Calu3 (cell line): ENCODE measurements around the gene LMAN1L. TPM values are rescaled to one million over a fixed set of nuclear protein-coding genes. Genes with fewer than 3 reads are reported as not detected.

Experiments used
- BruUV-seq: library from RNA; stranded (reverse); fragments of 400-500 nt; replicated peaks from 2 replicates; lab custom pipeline; 2021; lab: Mats Ljungman, UMichigan
- CTCF ChIA-PET: fragments of 300-600 bp; sonication (Branson Sonifier 250); formaldehyde crosslinking; loops from one replicate; lab custom pipeline; 2022; ENCODE audit warnings: antibody characterized with exemption; lab: Charles Lee
- DNase-seq: peaks from one replicate; pipeline ENCODE4 v3.0.0; 2022
- H3K27ac Mint-ChIP-seq: one replicate; pipeline ENCODE4 v1.8.0; 2022; ENCODE audit warnings: mixed read lengths; ENCODE audit not compliant: unreplicated experiment
- H3K27me3 Mint-ChIP-seq: one replicate; pipeline ENCODE4 v1.8.0; 2022; ENCODE audit warnings: mixed read lengths; ENCODE audit not compliant: unreplicated experiment
- H3K36me3 Mint-ChIP-seq: one replicate; pipeline ENCODE4 v1.8.0; 2022; ENCODE audit warnings: mild to moderate bottlenecking, moderate library complexity, mixed read lengths; ENCODE audit not compliant: insufficient read depth, unreplicated experiment
- H3K4me1 Mint-ChIP-seq: one replicate; pipeline ENCODE4 v1.8.0; 2022; ENCODE audit warnings: mild to moderate bottlenecking, low read depth, mixed read lengths; ENCODE audit not compliant: unreplicated experiment
- H3K4me3 Mint-ChIP-seq: one replicate; pipeline ENCODE4 v1.8.0; 2022; ENCODE audit warnings: mild to moderate bottlenecking, low read depth, moderate library complexity, mixed read lengths; ENCODE audit not compliant: unreplicated experiment
- H3K9me3 Mint-ChIP-seq: one replicate; pipeline ENCODE4 v1.8.0; 2022; ENCODE audit warnings: low read depth, mixed read lengths; ENCODE audit not compliant: unreplicated experiment
- intact Hi-C: fragments of 100-400 bp; cut with micrococcal nuclease; formaldehyde crosslinking; loops from one replicate; pipeline ENCODE4 v1.10.0; 2022; ENCODE audit not compliant: unreplicated experiment
- total RNA-seq: library from RNA; stranded (reverse); gene quantifications from 2 replicates; pipeline ENCODE4 v1.2.3, GENCODE V29; 2022
- TF ChIP-seq, protein P1 (sequence below): fragments of 200-600 bp; IDR thresholded peaks from one replicate; pipeline ENCODE4 v1.8.0; 2022; ENCODE audit warnings: antibody characterized with exemption; ENCODE audit not compliant: unreplicated experiment

Gene LMAN1L
- total RNA-seq, 1 experiment from 2014 or later: 0.35 TPM

GRCh38 chr15:74815961-74816360 lies 3.3 kb downstream of the LMAN1L start:
- intact Hi-C loops: no loop called here
- Mint-ChIP-seq H3K4me3 (no peak overlapping the region), H3K9me3 (no peaks in the 10 kb centered on the region), H3K4me1 (peaks cover 37% of the 10 kb centered on the region), H3K27ac (no peak overlapping the region), H3K36me3 (peaks cover 16% of the 10 kb centered on the region), H3K27me3 (no peaks in the 10 kb centered on the region)
- no peak for DNase-seq
- TF ChIP-seq, protein P1, sequence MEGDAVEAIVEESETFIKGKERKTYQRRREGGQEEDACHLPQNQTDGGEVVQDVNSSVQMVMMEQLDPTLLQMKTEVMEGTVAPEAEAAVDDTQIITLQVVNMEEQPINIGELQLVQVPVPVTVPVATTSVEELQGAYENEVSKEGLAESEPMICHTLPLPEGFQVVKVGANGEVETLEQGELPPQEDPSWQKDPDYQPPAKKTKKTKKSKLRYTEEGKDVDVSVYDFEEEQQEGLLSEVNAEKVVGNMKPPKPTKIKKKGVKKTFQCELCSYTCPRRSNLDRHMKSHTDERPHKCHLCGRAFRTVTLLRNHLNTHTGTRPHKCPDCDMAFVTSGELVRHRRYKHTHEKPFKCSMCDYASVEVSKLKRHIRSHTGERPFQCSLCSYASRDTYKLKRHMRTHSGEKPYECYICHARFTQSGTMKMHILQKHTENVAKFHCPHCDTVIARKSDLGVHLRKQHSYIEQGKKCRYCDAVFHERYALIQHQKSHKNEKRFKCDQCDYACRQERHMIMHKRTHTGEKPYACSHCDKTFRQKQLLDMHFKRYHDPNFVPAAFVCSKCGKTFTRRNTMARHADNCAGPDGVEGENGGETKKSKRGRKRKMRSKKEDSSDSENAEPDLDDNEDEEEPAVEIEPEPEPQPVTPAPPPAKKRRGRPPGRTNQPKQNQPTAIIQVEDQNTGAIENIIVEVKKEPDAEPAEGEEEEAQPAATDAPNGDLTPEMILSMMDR: no peak
- CTCF ChIA-PET: interaction anchor here (0.6 kb wide), 1 partner anchor 290 kb away, joined by 5 read pairs; no protein-coding TSS in a partner anchor
- BruUV-seq: no TSS peak

- Mint-ChIP-seq H3K27me3 (no peaks in the 10 kb centered on the region), H3K4me3 (peak overlapping the region; percentile 17), H3K4me1 (peaks cover 37% of the 10 kb centered on the region), H3K36me3 (peaks cover 16% of the 10 kb centered on the region), H3K27ac (no peak overlapping the region), H3K9me3 (no peaks in the 10 kb centered on the region)
- no TSS peak for BruUV-seq
- CTCF ChIA-PET: interaction anchor here (0.7 to 1.2 kb wide), 3 partner anchors 17 to 46 kb away, joined by 3 read pairs; no protein-coding TSS in a partner anchor
- DNase-seq: no peak
- intact Hi-C loops: no loop called here
- TF ChIP-seq, protein P1: no peak
These were observed 4.2 kb downstream of the LMAN1L start for GRCh38 chr15:74816624-74817369.

DNA sequence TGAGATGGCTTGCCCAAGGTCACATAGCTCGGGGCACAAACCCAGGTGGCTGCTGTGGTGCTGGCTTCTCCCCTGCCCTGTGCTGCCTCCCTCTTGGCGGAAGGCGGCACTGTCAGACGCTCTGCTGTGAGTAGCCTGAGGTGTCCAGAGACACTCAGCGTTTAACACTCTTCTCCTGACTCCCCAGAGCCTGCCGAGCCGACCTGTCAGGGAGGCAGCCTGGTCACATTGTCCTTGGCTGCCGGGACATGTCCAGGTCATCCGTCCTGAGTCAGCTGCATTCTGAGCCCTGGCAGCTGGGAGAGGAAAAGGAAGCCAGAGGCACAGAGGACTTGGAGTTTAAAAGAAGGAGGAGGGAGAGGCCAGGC lies 4.7 kb downstream of the LMAN1L start:
- peak overlapping the region; percentile 17 for H3K4me3 Mint-ChIP-seq
- CTCF ChIA-PET: interaction anchor here (0.7 to 1.2 kb wide), 3 partner anchors 18 to 46 kb away, joined by 3 read pairs; no protein-coding TSS in a partner anchor
- peak; percentile 29 for DNase-seq
- H3K27me3 Mint-ChIP-seq: no peaks in the 10 kb centered on the region
- no TSS peak for BruUV-seq
- TF ChIP-seq, protein P1: peak; percentile 13
- H3K4me1 Mint-ChIP-seq: peaks cover 37% of the 10 kb centered on the region
- intact Hi-C loops: no loop called here
- H3K36me3 Mint-ChIP-seq: peaks cover 16% of the 10 kb centered on the region
- H3K27ac Mint-ChIP-seq: no peak overlapping the region
- no peaks in the 10 kb centered on the region for H3K9me3 Mint-ChIP-seq

- CTCF ChIA-PET: no interaction called here
- no peak overlapping the region for H3K4me3 Mint-ChIP-seq
- no peak for DNase-seq
- H3K27ac Mint-ChIP-seq: no peak overlapping the region
- H3K4me1 Mint-ChIP-seq: peaks cover 35% of the 10 kb centered on the region
- H3K36me3 Mint-ChIP-seq: peaks cover 16% of the 10 kb centered on the region
- BruUV-seq: no TSS peak
- peaks cover 27% of the 10 kb centered on the region for H3K27me3 Mint-ChIP-seq
- intact Hi-C loops: no loop called here
- no peaks in the 10 kb centered on the region for H3K9me3 Mint-ChIP-seq
- TF ChIP-seq, protein P1: no peak
These were observed 7.4 kb downstream of the LMAN1L start for GRCh38 chr15:74820056-74820455.
